Glomerular visceral epithelial cell (primary cell): ENCODE data around the gene GAGE13.
"Not testable (repeated sequence)": the region's sequence is repeated elsewhere in the genome, so short reads cannot be mapped to it uniquely, and the experiment has no call there.

ENCODE experiments used
- DNase-seq: peaks from one replicate; pipeline ENCODE4 v3.0.0-alpha.2; 2016; ENCODE audit errors: extremely low spot score

GAGE13 gene, protein sequence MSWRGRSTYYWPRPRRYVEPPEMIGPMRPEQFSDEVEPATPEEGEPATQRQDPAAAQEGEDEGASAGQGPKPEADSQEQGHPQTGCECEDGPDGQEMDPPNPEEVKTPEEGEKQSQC

DNA sequence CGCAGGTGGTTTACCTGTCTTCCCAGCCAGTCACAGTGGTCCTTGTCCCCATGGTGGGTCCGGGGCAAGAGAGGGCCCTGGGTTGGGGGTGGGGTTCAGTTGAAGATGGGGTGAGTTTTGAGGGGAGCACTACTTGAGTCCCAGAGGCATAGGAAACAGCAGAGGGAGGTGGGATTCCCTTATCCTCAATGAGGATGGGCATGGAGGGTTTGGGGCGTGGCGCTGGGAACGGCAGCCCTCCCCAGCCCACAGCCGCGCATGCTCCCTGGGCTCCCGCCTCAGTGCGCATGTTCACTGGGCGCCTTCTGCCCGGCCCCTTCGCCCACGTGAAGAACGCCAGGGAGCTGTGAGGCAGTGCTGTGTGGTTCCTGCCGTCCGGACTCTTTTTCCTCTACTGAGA is at the start of gene GAGE13:
Gene GAGE13, plus strand, starts transcription at position 301 of the 400 bp plus-strand sequence. CDS start 1,156 bp downstream, outside the sequence.
- not testable (repeated sequence) for DNase-seq

DNA sequence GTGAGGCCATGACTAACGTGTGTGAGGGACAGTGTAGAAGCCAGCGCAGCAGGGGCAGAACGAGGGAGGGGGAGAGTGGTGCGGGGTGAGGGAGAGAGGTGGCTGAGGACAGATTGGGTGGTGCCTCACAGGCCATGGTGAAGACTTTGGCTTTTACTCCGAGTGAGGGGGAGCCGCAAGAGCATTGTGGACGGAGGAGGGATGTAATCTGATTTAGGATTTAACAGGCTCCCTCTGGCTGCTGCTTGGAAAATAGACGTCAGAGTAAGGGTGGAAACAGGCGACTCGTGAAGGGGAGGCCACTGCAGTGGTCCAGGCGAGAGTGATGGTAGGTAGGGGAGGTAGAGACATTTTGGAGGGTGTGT is 48.8 kb upstream of the GAGE13 start:
- no peak for DNase-seq

DNA sequence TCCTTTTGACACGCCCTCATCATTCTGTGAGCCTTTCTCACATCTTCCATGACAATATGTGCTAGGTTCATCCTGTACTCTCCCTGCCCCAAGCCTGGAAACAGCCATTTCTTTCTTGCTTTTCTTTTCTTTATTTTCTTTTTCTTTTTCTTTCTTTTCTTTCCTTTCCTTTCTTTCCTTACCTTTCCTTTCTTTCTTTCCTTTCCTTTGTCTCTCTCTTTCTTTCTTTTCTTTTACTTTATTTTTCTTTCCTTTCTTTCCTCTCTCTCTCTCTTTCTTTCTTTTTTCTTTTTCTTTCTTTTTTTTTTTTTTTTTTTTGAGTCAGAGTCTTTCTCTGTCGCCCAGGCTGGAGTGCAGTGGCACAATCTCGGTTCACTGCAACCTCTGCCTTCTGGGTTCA is 47.2 kb upstream of the GAGE13 start:
- no peak for DNase-seq

DNA sequence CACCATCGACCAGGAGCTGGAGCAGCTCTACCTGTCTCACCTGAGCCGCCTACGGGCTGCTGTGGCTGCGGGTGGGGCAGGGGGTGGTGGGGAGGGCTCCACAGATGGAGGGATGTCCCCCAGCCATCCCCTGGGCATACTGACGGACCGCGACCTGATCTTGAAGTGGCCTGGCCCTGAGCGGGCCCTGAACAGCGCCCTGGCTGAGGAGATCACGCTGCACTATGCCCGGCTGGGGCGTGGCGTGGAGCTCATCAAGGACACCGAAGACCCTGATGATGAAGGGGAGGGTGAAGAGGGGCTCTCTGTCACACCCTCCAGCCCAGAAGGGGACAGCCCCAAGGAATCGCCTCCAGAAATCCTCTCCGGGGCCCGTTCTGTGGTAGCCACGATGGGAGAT is 45.2 kb upstream of the GAGE13 start:
- no peak for DNase-seq

DNA sequence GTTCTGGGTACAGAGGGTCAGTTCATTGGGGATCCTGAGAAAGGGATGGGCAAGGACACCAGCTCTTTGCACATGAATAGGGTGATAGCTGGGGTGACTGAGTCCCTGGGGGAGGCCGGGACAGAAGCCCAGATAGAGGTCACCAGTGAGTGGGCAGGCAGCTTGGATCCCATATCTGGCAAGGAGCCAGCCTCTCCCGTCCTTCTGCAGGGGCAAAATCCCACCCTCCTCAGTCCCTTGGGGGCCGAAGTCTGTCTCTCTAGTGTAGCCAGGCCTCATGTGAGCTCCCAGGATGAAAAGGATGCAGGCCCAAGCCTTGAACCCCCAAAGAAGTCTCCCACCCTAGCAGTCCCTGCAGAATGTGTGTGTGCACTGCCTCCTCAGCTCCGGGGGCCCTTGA is 44.8 kb upstream of the GAGE13 start:
- DNase-seq: no peak

DNA sequence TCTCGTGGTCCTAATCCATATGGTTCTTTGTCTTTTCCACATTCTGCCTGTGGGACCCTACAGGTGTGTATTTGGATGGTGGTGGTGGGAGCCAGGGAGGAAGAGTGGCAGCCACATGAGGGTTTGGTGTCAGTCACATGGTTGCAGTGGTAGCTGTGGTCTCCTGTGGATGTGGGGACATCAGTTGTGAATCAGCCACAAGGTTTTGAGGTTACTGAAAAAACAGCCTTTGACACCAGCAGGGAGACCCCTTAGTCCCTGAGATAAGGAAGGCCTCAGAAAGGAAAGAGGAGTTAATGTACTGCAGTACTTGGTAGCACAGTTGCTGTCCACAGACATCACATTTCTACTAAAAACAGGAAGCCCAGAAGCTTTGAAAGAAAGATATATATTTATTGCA is 43.7 kb upstream of the GAGE13 start:
- no peak for DNase-seq

DNA sequence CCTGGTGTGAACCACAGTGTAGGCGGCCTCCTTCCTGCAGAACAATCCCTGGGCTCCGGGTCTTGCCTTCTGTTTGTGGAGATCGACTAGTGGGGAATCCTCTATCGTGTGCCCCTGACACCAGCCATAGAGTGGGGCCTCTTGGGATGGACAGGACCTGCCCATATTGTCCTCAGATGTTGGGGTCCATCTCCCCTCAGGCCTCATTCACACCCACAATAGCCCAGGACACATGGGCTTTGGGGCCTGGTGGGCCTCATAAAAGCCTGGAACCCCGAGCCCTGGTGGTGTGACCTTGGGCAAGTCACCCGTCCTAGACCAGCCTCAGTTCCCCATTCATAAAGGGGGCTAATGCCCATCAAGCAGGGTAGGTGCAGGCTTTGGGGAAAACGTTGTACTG is 41.2 kb upstream of the GAGE13 start:
- no peak for DNase-seq

DNA sequence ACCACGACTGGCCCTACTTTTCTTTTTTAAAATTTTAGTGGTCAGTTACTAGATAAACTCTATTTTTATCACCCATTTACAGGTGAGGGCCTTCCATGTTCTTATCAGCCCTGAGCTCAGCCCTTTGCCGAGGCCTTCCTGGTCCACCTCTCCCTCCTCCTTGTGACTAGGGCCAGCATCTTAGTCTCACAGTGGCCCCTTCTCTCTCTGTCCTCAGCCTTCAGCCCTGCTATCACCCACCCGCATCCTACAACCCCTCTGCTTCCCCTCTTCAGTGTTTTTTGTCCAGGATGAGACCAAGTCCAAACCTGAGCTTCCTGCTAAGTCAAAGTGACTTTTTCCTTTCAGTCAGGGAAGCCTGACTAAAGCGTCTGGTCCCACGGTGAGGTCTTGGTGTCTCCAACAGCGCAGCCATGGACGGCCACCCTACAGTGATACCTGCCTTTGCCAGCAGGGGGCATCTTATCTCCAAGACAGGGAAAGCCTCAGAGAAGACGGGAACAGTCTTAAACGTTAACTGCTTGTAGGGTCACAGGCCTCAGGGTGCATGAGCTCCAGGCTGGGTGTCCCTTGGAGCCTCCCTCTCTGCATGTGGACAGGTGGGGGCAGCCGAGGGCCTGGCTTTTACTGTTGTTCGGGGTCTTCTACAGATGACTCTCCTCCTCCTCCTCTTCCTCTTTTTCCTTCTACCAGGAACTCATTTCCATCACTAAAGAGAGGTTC is 39.6 kb upstream of the GAGE13 start:
- DNase-seq: peak; percentile 41

DNA sequence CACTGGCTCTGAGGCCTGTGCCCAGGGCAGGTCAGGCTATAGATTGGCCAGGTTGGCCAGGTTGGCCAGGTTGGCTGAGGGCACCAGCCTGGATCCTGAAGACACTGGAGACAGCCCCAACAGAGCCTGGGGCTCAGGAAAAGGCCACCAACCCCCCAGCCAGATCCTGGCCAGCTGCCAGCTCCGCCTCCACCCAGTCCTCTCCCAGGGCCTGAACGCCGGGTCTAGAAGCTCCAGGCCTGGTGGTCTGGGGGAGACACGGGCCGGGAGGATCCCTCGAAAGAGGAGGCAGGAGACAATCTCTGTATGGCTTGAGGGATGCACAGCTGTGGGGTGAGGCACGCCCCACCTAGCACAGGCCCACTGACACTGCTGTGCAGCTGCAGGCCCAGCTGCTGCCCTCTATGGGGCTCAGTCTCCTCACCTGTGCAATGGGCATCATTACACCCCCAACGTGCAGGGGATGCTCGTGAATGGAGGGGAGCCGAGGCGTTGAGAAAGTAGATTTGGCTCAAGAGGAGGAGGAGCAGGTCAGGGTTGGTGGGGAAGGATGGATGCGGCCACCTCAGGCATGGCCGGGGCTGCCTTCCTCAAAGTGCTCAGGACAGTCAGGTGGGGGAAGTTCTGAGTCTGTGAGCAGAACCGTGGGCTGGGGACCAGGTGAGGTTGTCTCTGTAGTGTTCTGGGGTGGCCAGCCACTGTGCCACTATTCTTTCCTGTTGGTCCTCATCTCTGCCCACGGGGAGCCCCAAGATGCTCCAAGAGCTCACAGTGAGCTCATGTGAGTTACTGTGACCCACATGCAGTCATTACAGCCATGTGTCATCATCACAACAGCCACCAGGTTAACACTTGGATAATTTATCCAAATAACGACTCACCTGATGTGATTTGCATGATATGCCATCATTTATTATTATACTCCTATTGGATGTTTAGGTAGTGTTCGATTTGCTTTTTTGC is 38.7 kb upstream of the GAGE13 start:
- no peak for DNase-seq

DNA sequence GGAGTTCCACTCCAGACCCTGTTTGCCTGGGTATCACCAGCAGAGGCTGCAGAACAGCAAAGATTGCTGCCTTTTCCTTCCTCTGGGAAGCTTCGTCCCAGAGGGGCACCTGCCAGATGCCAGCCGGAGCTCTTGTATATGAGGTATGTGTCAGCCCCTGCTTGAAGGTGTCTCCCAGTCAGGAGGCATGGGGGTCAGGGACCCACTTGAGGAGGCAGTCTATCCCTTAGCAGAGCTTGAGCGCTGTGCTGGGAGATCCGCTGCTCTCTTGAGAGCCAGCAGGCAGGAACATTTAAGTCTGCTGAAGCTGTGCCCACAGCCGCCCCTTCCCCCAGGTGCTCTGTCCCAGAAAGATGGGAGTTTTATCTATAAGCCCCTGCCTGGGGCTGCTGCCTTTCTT is 32.1 kb upstream of the GAGE13 start:
- DNase-seq: not testable (repeated sequence)

DNA sequence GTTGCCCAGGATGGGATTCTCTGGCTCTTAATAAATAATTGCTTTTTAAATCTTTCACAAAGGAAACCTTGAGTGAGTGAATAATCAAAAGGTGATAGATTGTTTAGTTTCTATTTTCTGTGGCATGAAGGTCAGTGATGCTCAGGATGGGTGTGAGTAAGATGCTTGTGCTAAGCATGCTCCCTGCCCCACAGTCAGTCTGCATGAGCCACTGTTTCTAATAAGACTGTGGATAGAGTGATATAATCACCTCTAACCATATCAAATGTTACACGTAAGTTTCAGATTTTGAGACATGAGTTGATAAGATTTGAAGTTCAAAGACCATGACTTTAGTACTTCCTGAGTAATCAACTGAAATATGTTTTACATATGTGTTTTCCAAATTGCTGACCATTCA is 30.7 kb upstream of the GAGE13 start:
- no peak for DNase-seq

DNA sequence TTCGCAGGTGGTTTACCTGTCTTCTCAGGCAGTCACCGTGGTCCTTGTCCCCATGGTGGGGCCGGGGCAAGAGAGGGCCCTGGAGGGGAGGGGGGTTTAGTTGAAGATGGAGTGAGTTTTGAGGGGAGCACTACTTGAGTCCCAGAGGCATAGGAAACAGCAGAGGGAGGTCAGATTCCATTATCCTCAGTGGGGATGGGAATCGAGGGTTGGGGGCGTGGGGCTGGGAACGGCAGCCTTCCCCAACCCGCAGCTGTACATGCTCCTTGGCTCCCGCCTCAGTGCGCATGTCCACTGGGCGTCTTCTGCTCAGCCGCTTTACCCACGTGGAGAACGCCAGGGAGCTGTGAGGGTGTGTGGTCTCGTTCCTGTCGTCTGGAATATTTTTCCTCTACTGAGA is 28.0 kb upstream of the GAGE13 start, which contains the start of gene GAGE10:
Gene GAGE10, plus strand, starts transcription at position 301 of the 400 bp plus-strand sequence. CDS start 1,214 bp downstream, outside the sequence.
- DNase-seq: no peak

DNA sequence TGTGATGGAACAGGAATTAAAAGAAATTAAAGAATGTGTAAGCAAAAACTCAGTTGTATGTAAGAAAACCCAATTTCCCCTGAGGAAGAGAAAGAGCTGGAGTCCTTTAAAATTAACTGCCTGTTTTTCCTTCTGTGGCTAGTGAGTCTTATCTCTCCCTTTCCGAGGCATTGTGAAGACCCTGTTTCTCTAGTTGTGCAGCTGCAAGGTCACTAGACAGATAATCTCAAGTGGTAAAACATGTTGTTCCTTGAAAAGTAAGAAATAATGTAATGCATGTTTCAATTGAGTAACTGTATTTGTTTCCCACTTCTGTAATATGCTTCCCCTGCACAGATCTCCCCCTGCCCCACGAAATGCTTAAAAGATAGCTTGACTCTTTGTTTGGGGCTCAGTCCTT is 23.6 kb upstream of the GAGE13 start:
- DNase-seq: not testable (repeated sequence)

DNA sequence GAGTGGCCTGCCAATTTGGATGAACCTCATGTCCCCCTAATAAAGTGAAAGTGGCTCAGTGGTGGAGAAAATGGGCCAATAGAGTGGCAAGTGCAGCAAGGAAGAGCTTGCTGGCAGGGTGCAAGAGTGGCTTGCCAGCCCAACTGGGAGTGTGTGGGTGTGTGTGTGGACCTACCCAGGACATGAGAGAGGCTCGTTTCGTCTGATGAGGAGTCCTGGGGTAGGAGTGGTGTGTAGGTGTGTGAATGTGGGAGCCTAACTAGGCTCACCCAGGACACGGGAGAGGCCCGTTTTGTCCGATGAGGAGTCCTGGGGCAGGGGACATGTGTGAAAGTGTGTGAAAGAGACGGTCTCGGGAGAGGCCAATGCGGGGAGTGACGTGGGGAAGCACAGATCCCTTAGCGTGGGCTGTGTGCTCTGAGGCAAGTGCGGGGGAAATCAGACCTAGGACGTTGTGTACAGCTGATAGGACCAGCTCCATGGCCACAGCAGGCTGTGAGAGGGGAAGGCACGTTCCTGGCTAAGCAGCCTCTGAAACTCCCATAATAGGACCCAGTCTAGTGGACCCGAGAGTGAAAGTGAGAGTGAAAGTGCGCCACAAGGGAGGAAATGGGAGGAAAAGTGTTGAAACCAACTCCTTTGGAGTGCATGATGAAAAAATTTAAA is 22.6 kb upstream of the GAGE13 start:
- DNase-seq: no peak

DNA sequence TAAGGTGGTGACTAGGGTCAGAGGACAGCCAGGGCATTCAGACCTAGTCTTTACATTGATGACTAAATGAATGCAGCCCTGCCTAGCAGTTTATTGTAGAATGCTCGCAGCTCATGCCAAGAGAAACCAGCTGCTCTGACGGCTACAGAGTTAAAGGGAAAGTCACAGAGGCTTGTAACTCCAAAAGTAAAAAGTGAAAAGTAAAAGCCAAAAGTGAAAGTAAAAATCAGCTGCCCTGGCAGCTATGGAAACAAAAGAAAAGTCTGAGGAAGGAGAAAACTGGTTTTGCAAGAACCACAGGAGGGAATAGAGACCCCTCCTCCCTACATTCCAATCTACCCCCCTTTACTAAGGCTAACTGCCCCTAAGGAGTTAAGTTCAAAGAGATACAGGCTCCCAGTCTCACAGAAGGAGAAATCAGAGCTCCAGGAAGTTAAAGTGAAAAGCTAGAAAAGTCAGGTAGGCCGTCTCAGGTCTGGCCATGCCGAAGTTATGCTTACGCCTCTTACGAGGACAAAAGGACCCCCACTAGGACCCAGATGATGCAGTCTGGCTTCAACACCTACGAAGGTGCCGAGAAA is 21.9 kb upstream of the GAGE13 start:
- DNase-seq: peak; percentile 13

DNA sequence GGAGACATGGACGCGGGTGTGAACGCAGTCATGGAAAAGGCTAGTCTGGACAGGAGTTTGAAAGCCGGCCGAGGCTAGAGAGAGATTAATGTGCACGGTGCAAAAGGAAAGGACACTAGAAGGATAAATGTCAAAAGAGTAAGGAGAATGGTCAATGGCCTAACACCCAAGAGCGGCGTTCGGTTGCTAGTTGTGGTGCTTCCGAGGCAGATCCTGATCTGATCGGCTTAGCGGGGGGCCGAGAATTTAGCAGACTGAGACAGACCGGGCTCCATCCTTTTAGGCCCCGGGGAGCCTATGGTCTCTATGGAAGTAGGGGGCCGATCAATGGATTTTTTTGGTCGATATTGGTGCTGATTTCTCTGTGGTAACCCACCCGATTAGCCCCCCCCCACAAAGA is 21.0 kb upstream of the GAGE13 start:
- DNase-seq: no peak

DNA sequence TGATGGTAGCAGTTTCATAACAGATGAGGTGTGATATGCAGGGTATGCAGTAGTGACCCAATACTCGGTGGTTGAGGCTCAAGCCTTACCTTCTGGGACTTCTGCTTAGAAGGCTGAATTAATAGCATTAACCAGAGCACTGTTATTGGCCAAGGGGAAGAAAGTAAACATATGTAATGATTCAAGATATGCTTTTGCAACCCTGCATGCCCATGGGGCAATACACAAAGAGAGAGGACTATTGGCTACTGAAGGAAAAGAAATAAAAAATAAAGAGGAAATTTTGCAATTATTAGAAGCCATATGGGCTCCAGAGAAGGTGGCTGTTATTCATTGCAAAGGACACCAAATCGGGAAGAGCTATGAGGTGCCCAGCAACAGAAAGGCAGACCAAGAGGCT is 19.2 kb upstream of the GAGE13 start:
- DNase-seq: no peak

DNA sequence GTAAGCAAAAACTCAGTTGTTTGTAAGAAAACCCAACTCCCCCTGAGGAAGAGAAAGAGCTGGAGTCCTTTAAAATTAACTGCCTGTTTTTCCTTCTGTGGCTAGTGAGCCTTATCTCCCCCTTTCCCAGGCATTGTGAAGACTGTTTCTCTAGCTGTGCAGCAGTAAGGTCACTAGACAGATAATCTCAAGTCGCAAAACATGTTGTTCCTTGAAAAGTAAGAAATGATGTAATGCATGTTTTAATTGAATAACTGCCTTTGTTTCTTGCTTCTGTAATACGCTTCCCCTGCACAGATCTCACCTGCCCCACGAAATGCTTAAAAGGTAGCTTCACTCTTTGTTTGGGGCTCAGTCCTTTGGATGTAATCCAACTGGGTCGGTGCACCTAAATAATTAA is 15.3 kb upstream of the GAGE13 start:
- no peak for DNase-seq

DNA sequence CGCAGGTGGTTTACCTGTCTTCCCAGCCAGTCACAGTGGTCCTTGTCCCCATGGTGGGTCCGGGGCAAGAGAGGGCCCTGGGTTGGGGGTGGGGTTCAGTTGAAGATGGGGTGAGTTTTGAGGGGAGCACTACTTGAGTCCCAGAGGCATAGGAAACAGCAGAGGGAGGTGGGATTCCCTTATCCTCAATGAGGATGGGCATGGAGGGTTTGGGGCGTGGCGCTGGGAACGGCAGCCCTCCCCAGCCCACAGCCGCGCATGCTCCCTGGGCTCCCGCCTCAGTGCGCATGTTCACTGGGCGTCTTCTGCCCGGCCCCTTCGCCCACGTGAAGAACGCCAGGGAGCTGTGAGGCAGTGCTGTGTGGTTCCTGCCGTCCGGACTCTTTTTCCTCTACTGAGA is 9.6 kb upstream of the GAGE13 start, which contains the start of gene GAGE12J:
Gene GAGE12J, plus strand, starts transcription at position 301 of the 400 bp plus-strand sequence. CDS start 1,157 bp downstream, outside the sequence.
- DNase-seq: not testable (repeated sequence)

DNA sequence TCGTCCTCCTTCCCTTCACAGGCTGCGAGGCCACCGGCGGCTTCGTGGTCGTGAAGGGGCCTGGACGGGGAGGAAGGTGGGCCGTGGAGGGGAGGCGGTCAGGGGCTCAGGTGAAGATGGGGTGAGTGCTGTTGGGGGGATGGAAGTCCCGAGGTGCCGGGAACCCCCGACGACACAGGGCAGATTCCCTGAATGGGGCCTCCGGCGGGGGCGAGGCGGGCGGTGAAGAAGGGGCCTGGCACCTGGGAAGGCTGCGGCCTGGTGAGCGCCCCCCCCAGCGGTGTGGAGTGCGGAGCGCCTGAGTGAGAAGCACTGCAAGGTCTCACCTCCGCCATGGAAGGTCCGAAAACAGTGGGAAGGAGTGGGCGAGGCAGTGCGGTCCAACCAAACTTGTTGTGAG is 9.1 kb upstream of the GAGE13 start:
- DNase-seq: not testable (repeated sequence)

DNA sequence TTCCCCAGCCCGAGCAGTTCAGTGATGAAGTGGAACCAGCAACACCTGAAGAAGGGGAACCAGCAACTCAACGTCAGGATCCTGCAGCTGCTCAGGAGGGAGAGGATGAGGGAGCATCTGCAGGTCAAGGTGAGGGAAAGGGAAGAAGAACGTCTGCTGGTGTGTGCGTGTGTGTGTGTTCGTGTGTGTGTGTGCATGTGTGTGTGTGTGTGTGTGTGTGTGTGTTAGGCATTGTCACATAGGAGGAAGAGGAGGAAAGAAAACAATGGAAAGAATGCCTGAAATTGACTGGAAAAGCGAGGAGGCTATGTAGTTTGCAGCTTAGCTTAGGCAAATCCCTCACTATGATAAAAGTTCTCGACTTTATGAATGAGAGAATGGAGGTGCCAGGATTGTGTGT is 7.6 kb upstream of the GAGE13 start:
- not testable (repeated sequence) for DNase-seq
